KOPT-K1 (cell line): Measurements from ENCODE around the gene HIGD1B.
"Not testable (repeated sequence)": the region's sequence is repeated elsewhere in the genome, so short reads cannot be mapped to it uniquely, and the experiment has no call there.

Source experiments
- H3K27ac ChIP-seq: fragments of 200-600 bp; sonication (generic); 2 replicates; pipeline ENCODE4 v1.5.1; 2016; ENCODE audit warnings: antibody characterized with exemption, mild to moderate bottlenecking, low read depth, low read length; ENCODE audit not compliant: poor library complexity, severe bottlenecking
- H3K36me3 ChIP-seq: fragments of 200-600 bp; sonication (generic); 2 replicates; pipeline ENCODE4 v1.5.1; 2017; ENCODE audit warnings: antibody characterized with exemption, mild to moderate bottlenecking, low read length, moderate library complexity; ENCODE audit not compliant: insufficient read depth
- H3K9me3 ChIP-seq: fragments of 200-600 bp; sonication (generic); 2 replicates; pipeline ENCODE4 v1.5.1; 2017; ENCODE audit warnings: antibody characterized with exemption, low read length, mild to moderate bottlenecking; ENCODE audit not compliant: insufficient read depth, poor library complexity, severe bottlenecking

The HIGD1B gene

DNA sequence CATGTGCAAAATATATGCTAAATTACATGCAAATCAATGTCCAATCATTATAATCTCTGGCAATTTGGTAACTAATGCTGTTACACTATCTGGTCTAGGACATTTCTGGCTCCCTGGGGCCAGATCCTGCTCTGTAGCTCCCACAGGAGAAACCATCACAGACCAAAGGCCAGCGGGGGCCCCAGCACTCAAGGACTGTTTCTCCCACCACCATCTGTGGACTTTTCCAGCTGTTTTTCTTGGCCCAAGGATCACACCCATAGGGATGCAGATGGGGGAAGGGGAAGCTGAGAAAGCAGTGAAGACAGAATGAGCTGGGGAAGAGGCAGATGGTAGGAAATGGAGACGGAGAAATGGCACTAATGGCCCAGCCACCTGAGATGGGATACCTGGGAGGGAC lies at the start of gene HIGD1B:
HIGD1B (plus strand) TSS at position 298 of the 400 bp plus-strand sequence. CDS start 270 bp downstream, outside the sequence.
- no peak within 1 kb of the TSS for H3K27ac ChIP-seq
- H3K9me3 ChIP-seq = no peaks in the 10 kb centered on the region

GRCh38 chr17:44798356-44798755 lies 49.3 kb upstream of the HIGD1B start:
- Histone ChIP-seq H3K36me3 (peaks cover 40% of the 10 kb centered on the region), H3K9me3 (no peaks in the 10 kb centered on the region), H3K27ac (peak overlapping the region; percentile 33)

More for the DNA sequence above, at the start of gene HIGD1B:
- H3K36me3 ChIP-seq = peaks cover 46% of the 10 kb centered on the region

DNA sequence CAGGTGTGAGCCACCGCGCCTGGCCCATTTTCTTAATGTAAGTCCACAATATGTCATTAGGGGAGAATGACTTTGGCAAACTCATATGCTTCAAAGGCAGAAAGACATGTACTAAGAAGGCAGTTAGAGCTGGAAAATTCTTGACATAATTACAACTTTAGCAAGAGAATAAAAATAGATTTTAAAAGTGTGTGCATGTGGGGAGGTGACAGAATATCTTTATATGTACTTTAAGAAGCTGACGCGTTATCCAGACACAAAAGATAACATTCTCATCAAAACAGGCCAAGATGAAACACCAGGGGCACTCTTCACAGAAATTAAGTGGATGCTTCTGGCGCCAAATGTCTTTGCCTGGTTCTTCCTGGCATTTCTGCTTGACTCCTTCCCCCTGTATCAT lies 45.8 kb upstream of the HIGD1B start:
- Histone ChIP-seq H3K9me3 (no peaks in the 10 kb centered on the region), H3K36me3 (peaks cover 72% of the 10 kb centered on the region), H3K27ac (no peak overlapping the region)

DNA sequence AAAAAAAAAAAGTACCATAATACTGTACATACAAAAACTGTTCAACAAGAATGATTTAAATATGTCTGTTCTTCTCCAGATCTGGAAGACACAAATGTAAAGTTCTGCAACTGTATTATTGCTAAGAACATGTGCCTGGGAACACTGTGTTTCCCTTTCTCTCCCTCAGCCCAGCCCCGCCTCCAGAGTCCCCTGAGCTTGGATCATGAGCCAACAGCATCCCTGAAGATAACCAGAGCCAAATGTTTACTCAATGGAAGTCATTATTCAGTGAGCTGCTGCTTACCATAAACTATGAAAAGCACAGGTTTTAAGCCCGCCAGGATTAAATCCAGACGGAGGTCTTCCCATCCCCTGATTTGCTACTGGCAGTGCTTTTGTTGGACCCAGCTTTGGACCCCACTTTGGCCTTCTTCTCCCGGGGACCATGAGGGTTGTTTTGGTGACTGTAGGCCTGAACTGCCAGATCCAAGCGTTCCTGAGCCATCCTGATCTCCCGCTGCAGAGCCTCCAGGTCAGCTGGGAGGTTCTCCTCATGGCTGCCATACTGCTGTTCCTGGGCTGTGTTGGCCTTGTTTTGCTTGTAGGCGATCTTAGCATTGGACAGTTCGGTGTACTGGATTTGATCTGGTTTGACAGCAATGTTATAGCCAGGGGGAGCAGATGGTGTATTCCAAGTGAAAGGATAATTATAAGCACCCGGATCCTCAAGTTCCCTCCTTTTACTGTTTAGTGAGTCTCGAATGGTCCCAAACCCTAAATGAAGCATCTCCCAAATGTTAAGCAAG lies 43.2 kb upstream of the HIGD1B start:
- H3K27ac ChIP-seq = no peak overlapping the region
- peaks cover 65% of the 10 kb centered on the region for H3K36me3 ChIP-seq

GRCh38 chr17:44807093-44807816 lies 40.4 kb upstream of the HIGD1B start:
- Histone ChIP-seq H3K27ac (no peak overlapping the region), H3K9me3 (no peaks in the 10 kb centered on the region), H3K36me3 (peaks cover 42% of the 10 kb centered on the region)

More for the DNA sequence above, 43.2 kb upstream of the HIGD1B start:
- H3K9me3 ChIP-seq = no peaks in the 10 kb centered on the region

DNA sequence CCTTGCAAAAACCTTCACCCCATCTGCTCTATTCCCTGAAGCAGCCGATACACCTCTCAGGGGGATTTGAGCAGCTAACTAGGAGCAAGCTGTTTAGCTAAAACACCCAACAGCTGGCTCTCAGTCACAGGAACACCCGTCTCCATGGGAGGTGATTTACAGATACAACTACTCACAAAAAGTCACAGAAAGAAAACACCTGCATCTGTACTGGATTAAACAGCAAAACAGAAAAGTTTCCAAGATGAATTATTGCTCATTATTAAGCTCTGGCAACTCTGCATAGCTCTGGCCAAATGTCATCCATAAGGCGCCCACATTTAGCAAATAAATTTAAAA lies 39.9 kb upstream of the HIGD1B start:
- no peaks in the 10 kb centered on the region for H3K9me3 ChIP-seq
- H3K27ac ChIP-seq = no peak overlapping the region
- H3K36me3 ChIP-seq = peaks cover 37% of the 10 kb centered on the region

- H3K9me3 ChIP-seq = no peaks in the 10 kb centered on the region
- H3K27ac ChIP-seq = no peak overlapping the region
- peaks cover 35% of the 10 kb centered on the region for H3K36me3 ChIP-seq
Measured at GRCh38 chr17:44808156-44808555, 39.5 kb upstream of the HIGD1B start.

GRCh38 chr17:44808656-44809388 lies 38.9 kb upstream of the HIGD1B start:
- H3K36me3 ChIP-seq = peaks cover 28% of the 10 kb centered on the region
- not testable (repeated sequence) for H3K27ac ChIP-seq, H3K9me3 ChIP-seq

GRCh38 chr17:44812263-44812662 lies 35.4 kb upstream of the HIGD1B start:
- Histone ChIP-seq H3K9me3 (no peaks in the 10 kb centered on the region), H3K27ac (no peak overlapping the region), H3K36me3 (no peaks in the 10 kb centered on the region; the same call in 1 of the 2 replicates)

- H3K36me3 ChIP-seq, H3K9me3 ChIP-seq, H3K27ac ChIP-seq: not testable (repeated sequence)
Measured at GRCh38 chr17:44818508-44818907, 29.2 kb upstream of the HIGD1B start.

- H3K9me3 ChIP-seq = no peaks in the 10 kb centered on the region
- H3K36me3 ChIP-seq = no peaks in the 10 kb centered on the region; the same call in 1 of the 2 replicates
- no peak overlapping the region for H3K27ac ChIP-seq
Measured at GRCh38 chr17:44820631-44821212, 27.0 kb upstream of the HIGD1B start.

DNA sequence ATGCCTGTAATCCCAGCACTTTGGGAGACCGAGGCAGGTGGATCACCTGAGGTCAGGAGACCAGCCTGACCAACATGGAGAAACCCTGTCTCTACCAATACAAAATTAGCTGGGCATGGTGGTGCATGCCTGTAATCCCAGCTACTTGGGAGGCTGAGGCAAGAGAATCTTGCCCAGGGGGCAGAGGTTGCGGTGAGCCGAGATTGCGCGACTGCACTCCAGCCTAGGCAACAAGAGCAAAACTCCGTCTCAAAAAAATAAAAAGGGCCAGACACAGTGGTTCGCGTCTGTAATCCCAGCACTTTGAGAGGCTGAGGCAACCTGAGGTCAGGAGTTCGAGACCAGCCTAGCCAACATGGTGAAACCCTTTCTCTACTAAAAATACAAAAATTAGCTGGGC lies 22.4 kb upstream of the HIGD1B start:
- not testable (repeated sequence) for H3K27ac ChIP-seq, H3K36me3 ChIP-seq, H3K9me3 ChIP-seq

DNA sequence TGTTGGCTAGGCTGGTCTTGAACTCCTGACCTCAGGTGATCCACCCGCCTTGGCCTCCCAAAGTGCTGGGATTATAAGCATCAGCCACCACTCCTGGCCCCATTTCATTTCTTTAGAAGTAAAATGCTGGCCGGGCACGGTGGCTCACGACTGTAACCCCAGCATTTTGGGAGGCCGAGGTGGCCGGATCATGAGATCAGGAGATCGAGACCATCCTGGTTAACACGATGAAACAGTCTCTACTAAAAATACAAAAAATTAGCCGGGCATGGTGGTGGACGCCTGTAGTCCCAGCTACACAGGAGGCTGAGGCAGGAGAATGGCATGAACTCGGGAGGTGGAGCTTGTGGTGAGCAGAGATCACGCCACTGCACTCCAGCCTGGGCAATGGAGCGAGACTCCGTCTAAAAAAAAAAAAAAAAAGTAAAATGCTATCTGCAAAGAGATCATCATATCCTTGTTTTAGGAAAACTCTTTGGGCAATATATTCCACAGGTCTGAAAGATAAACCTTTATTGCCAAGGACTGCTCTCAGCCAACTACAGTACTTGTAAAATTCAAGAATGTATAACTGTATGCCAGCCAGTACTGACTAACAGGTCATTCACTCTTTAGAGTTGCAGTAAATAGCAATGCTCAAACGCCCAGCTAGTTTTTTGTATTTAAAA lies 21.4 kb upstream of the HIGD1B start:
- H3K36me3 ChIP-seq = no peaks in the 10 kb centered on the region
- no peak overlapping the region for H3K27ac ChIP-seq
- H3K9me3 ChIP-seq = no peaks in the 10 kb centered on the region

DNA sequence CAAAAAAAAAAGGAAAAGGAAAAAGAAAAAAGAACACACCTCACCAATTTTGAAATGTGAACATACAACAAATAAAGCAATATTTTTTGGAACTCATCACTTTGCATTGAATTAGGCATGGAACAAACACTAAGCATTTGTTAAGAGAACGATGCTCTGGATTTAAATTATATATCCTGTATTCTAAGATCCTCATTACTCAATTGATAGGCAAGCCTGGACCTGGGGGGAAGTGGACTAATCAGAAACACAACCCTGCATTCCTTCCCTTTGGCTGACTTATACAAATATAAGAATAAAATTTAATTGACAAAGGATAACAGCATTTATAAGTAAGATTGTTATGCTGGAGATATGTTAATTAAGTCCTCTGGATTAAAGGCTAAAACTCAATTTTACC lies 19.8 kb upstream of the HIGD1B start:
- no peaks in the 10 kb centered on the region for H3K36me3 ChIP-seq
- H3K27ac ChIP-seq = no peak overlapping the region
- no peaks in the 10 kb centered on the region for H3K9me3 ChIP-seq
